Measurements from ENCODE around the gene SERTM1.

DNA sequence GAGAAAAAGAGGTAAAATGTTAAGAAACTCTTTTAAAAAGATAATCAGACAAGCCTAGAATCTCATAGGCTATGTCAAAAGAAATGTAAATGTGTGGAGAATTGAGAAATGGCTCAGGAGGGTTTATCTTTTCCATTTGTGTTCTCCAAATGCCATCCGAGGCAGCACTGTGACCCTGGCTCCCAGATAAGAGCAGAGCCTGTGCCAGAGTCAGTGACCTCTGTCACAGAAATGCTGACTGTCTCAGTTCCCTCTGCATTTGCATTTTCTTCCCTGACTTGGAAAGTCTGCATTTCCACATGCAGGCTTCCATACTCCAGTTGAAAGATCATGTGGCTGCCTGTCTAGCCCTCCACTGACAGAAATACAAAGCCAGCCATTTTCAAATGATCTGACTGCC lies 42.0 kb downstream of the SERTM1 start:
- TF ChIP-seq ZNF8 (CRISPR knock-in tag; IDR thresholded peaks at IDR 0.05) (no peak), ZFP30 (CRISPR knock-in tag; IDR thresholded peaks at IDR 0.05) (no peak), ZFP3 (CRISPR knock-in tag; IDR thresholded peaks at IDR 0.05) (no peak), SNAI2 (CRISPR knock-in tag; IDR thresholded peaks at IDR 0.05) (no peak), CSDC2 (CRISPR knock-in tag; IDR thresholded peaks at IDR 0.05) (no peak), OSR1 (CRISPR knock-in tag; IDR thresholded peaks at IDR 0.05) (no peak), TOX (CRISPR knock-in tag; IDR thresholded peaks at IDR 0.05; ENCODE audit: borderline replicate concordance) (no peak), ESRRG (CRISPR knock-in tag; IDR thresholded peaks at IDR 0.05) (no peak)
- TF ChIP-seq, protein P1, sequence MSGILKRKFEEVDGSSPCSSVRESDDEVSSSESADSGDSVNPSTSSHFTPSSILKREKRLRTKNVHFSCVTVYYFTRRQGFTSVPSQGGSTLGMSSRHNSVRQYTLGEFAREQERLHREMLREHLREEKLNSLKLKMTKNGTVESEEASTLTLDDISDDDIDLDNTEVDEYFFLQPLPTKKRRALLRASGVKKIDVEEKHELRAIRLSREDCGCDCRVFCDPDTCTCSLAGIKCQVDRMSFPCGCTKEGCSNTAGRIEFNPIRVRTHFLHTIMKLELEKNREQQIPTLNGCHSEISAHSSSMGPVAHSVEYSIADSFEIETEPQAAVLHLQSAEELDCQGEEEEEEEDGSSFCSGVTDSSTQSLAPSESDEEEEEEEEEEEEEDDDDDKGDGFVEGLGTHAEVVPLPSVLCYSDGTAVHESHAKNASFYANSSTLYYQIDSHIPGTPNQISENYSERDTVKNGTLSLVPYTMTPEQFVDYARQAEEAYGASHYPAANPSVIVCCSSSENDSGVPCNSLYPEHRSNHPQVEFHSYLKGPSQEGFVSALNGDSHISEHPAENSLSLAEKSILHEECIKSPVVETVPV (CRISPR knock-in tag; IDR thresholded peaks at IDR 0.05): no peak
- TF ChIP-seq, protein P2, sequence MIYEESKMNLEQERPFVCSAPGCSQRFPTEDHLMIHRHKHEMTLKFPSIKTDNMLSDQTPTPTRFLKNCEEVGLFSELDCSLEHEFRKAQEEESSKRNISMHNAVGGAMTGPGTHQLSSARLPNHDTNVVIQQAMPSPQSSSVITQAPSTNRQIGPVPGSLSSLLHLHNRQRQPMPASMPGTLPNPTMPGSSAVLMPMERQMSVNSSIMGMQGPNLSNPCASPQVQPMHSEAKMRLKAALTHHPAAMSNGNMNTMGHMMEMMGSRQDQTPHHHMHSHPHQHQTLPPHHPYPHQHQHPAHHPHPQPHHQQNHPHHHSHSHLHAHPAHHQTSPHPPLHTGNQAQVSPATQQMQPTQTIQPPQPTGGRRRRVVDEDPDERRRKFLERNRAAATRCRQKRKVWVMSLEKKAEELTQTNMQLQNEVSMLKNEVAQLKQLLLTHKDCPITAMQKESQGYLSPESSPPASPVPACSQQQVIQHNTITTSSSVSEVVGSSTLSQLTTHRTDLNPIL (CRISPR knock-in tag; IDR thresholded peaks at IDR 0.05; ENCODE audit: low read depth): no peak
- TF ChIP-seq, protein P3, sequence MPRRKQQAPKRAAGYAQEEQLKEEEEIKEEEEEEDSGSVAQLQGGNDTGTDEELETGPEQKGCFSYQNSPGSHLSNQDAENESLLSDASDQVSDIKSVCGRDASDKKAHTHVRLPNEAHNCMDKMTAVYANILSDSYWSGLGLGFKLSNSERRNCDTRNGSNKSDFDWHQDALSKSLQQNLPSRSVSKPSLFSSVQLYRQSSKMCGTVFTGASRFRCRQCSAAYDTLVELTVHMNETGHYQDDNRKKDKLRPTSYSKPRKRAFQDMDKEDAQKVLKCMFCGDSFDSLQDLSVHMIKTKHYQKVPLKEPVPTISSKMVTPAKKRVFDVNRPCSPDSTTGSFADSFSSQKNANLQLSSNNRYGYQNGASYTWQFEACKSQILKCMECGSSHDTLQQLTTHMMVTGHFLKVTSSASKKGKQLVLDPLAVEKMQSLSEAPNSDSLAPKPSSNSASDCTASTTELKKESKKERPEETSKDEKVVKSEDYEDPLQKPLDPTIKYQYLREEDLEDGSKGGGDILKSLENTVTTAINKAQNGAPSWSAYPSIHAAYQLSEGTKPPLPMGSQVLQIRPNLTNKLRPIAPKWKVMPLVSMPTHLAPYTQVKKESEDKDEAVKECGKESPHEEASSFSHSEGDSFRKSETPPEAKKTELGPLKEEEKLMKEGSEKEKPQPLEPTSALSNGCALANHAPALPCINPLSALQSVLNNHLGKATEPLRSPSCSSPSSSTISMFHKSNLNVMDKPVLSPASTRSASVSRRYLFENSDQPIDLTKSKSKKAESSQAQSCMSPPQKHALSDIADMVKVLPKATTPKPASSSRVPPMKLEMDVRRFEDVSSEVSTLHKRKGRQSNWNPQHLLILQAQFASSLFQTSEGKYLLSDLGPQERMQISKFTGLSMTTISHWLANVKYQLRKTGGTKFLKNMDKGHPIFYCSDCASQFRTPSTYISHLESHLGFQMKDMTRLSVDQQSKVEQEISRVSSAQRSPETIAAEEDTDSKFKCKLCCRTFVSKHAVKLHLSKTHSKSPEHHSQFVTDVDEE (CRISPR knock-in tag; IDR thresholded peaks at IDR 0.05): no peak

Measured in SK-N-SH treated with all-trans-retinoic acid at 6 μM for 48 hours (cell line).